GM21360 (cell line): ENCODE data around the gene SH3BGRL3.

ENCODE experiments used
- ATAC-seq: cut with Tn5 transposase; IDR thresholded peaks from one replicate; pipeline ENCODE4 v1.9.1; 2021; ENCODE audit warnings: mild to moderate bottlenecking, moderate library complexity; ENCODE audit not compliant: unreplicated experiment

The SH3BGRL3 gene

DNA sequence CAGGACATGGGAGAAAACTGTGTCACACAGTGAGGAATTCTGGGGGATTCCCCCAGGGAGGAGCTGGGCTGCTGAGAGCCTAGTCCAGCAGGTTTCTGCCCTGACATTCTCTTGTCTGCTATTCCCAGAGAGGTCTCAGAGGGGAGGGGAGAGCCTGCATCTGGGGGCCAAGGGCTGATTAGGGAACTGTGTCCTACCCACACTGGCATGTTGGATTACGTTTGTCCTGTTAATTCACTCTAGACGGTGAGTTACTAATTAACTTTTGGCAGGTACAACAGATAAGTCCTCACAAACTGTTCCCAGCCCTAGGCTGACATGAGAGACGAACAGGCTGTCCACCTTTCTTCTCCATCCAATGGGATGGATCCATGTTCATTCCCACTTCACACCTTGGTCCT is 2.6 kb upstream of the SH3BGRL3 start:
- ATAC-seq = no peak

DNA sequence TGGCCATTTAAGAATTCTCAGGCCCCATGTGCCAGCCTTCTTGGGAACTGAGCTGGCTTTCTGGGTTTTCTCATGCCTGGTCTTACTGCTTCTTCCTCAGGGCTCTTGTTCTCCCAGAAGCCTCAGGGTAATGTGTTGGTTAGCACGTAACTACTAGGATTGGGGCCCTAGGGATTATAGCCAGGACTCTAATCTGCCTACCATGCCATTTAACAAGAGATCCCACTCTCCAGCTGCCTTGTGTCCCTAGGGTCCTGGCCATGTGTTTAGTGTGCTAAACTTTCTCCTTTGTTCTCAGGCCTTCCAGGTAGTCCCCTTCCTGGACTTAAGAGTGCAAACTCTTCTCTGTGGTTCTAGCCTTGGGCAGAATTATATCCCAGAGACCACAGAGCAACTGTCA is 2.2 kb upstream of the SH3BGRL3 start:
- ATAC-seq = no peak

DNA sequence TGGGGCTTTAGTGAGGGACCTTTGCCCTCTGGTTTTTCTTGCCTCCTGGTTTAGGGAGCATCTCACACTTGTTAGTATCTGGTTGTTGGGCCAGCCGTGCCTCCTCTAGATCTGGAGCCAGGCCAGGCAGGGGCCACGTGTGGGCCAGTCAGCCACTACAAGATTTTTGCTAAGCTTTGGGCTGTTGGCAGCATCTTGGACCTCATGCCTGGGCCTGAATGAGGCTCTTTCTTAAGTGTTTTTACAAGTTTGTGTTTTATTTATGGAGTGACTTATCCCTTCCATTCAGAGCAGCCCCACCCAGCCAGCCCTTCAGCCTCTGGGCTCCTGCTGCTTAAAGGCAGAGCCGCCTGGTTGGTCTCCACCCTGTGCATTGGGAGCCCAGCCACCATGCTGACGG is 1.6 kb upstream of the SH3BGRL3 start:
- ATAC-seq = no peak

DNA sequence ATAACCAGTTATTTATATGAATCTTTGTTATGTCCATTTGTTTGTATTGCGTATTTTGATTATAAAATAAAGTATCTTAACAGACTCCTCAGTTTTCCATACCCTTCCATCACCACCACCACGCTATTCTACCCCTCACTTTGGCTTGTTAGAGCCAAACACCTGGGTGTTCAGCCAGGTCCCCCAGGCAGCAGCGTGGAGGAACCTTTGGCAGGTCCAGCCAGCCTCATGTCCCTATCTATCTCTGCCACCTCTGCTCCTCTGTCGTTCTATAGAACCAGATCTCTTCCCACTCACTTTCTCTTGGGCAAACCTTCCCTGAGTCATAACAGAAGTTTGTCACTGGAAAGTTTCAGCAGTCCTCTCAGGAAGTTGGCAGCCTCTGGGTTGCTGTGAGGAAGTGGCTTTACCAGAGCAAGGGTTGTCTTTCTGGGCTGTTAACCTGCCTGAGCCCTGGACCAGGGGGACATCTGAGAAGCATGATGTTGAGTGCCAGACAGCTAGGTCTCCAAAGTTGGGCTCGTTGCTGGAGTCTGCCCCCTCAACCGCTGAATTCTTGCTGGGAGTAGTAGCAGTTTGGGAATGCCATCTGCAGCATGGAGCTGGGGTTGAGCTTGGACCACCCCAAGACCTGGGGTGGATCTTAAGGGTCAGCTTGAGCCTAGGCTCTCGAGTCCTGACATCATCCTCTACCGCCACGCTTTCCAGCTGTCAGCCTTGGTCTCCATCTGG is 996 bp upstream of the SH3BGRL3 start:
- ATAC-seq = no peak

DNA sequence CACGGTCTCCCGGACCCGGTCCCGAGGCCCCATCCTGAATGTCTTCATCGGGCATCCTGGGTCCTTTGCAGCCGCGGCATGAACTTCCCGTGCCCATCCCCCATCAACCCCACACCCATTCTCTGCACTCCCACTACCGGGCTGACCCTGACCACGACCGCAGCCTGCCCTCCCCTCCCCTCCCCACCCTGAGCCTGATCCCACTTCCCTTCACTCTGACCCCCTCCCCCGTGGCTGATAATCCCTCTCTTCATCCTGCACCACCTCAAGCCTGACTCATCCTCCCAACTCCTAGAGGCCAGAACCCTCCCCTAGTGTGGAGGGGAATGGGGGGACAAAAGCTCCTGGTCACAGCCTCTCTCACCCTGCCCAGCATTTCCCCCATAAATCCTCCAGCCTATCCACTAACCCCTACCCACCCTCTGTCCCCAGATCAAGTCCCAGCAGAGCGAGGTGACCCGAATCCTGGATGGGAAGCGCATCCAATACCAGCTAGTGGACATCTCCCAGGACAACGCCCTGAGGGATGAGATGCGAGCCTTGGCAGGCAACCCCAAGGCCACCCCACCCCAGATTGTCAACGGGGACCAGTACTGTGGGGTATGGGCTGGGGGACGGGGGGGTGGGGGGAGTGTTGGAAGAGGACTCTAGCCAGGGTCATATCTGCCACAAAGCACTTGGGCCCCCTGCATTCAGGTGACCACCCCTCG is 602 bp downstream of the SH3BGRL3 start:
- no peak for ATAC-seq

DNA sequence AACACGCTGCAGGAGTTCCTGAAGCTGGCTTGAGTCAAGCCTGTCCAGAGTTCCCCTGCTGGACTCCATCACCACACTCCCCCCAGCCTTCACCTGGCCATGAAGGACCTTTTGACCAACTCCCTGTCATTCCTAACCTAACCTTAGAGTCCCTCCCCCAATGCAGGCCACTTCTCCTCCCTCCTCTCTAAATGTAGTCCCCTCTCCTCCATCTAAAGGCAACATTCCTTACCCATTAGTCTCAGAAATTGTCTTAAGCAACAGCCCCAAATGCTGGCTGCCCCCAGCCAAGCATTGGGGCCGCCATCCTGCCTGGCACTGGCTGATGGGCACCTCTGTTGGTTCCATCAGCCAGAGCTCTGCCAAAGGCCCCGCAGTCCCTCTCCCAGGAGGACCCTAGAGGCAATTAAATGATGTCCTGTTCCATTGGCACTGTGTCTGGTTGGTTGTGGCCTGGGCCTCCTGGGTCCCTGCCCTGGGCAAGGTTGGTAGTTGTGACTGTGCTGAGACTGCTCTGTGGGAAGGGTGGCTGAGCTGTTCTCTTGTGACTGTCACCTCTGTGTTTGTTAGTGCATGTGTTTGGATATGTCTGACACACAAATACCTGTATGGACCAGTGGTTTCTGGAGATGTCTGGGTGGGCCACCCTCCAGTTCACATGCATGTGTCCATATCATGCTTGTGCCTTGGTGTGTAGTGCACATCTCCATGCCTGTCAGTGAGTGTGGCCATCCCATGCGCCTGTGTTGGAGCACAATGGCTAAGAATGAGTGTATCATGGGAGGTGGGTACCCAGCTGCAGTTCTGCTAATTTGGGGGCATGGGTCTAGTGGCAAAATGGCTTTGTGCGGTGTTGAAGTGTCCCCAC is 1.4 kb downstream of the SH3BGRL3 start:
- ATAC-seq = no peak

DNA sequence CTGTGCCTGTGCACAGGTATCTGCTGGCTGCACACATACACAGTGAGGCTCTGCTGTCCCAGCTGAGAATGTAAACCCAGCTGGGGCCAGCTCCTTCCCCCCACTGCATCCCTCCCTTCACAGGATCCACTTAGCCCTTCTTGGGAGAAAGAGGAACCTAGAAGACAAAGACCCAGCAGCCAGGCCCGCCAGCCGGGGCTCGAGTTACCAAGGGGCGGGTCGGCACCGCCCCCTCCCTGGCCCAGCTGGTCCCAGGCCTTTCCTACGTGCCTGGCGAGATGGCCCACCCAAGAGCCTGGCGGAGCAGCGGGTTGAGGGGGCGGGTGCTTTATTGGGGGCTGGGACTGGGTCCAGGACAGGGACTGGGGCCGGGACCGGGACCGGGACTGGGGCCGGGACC is 2.1 kb downstream of the SH3BGRL3 start:
- ATAC-seq = no peak

DNA sequence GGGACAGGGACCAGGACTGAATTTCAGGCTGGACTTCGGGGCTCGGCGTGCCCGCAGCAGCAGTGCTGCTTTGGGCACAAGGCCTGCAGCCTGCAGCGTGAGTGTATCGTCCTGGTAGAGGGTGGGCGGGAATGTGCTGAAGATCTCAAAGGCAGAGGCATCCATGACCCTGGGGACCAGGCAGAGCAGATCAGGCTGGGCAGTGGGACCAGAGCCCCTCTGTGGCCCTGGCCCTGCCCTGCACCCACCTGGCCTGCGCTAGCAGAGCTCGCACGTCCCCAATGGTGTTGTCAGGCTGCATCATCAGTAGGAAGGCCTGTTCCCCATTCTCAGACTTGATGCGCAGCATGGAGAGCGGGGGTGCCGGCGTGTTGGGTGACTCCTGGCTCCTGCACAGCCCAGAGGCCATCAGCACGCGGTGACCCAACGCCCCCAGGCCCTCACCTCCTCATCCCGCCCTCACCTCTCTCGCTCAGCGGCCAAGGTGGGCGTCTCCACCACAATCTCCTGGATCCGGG is 2.6 kb downstream of the SH3BGRL3 start:
- ATAC-seq = no peak

DNA sequence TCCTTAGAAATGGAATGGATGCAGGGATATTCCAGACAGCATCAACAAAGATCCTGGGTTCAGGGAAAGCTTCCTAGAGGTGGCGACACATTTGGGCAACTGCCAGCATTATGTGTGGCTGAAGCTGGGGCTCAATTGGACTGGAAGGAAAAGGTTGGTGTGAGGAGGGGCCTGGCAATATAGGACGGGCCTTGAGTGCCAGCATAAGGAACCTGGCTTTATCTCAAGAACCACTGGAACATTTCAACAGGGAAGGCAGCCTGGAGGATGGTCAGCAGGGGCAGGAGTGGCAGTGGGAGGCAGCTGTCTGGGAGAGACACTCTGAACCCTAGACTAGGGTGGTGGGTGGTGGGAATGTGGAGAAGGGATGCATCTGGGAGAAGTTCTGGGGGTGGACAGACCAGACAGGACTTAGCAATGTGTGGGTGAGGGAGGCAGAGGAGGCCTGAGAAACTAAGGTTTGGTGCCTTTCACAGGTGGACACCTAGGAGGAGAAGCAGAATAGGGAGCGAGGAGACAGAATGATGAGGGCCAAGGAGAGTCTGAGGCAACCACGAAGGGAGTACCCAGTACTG is 3.5 kb downstream of the SH3BGRL3 start:
- no peak for ATAC-seq

DNA sequence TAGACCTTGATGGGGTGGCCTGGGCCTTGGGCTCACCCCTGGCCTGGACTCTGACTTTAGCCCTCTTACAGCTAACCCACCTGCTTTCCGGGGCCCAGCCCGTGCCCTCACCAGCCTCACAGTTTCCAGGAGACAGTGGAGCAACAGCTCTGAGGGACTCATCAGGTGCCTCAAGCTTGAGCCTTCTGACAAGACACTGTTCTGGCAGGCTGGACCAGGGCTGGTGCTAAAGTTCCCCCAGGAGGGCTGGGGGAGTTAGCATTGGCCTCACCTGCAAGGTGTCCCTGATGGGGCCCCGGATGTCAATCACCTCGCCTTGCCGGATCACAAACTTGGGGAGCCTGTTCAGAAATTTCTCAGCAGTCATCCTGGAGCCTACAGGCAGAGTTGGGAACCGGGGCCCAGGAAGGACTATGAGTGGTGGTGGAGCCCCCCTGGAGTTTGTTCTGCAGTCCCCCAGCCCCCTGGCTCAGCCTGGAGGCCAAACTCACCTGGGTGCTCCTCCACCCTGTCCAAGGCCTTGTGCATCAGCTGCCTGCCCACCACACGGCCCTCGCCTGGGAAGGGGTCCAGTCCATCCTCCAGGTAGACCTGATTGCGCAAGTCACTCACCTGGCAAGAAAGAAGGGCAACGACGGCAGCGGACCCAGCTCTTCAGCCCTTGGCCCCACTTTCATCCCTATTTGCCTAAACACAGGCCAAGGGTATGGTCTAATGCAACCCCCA is 4.1 kb downstream of the SH3BGRL3 start:
- no peak for ATAC-seq

DNA sequence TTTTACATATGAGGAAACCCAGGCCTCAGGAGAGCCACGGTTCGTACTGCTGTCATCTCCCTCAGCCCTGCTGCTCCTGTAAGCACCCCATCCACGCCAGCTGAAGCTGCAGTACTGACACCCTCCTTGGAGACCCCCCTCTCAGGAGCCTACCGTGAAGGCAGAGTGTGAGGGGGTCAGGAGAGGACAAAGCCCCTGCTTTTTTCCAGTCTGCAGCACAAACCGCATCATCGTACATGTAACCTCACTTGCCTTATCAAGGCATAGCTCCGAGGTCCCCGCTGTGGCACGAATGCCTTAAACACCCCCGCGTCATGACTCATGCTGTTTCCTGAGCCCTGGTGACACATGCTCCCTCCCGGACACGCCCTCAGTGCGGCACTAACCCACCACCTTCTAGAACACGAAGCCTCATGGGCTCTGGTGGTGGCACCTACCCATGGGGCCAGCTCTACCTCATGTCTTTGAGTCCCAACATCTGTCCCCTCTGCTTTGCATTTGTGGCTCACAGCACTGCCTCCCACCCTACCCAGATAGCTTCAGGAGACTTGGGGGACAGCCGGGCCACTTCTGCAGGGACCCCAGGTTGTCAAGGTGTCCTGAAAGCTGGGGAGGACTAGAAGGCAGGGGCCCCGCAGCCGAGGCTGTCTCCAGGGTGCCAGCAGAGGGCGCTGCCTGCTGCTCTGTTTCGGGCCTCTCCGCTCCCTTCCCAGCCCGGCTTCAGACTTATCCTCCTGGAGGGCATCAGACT is 4.9 kb downstream of the SH3BGRL3 start:
- no peak for ATAC-seq

DNA sequence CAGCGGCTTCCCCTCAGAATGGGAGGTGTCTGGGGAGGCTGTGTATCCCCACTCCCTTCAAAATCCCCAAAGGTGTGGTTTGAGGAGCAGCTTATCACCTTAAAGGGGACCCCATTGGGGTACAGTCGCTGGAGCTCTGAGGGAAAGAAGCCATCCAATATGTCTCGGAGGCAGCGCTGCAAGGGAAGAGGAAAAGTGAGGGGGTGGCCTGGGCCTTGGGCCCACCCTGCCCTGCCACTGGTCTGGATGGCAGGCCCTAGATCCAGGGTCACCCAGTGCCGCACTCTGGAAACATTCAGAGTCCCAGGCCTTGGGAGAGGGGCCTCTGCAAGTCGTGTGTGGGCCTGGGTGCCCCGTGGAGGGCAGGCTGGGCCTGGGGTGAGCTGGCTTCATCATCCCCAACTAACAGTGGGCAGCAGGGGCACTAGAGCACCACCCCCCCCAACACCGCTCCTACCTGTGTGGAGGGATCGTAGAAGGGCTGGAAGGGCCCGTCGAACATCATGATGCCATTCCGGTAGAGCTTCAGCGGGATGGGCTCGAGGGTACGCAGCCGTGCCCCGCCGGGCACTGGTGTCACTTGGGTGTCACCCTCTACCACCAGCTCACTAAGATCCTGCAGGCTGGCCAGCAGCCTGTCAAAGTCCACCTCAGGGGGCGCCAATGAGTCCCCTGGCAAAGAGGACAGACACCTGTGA is 5.6 kb downstream of the SH3BGRL3 start:
- no peak for ATAC-seq

DNA sequence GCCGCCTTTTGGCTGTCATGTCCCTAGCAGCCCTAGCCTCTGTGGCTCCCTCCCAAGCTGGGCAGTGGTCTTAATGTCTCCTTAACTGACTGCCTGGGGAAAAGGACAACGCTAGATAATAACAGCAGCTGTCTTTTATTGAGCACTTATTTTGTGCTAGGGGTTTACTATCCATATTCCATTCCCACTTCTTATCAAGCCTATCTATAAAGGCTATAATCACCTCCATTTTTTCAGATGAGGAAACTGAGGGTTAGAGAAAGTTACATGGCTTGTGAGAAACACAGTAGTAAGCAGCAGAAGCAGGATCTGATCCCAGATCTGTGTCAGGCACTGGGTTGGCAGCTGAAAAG is 6.2 kb downstream of the SH3BGRL3 start:
- ATAC-seq = no peak

DNA sequence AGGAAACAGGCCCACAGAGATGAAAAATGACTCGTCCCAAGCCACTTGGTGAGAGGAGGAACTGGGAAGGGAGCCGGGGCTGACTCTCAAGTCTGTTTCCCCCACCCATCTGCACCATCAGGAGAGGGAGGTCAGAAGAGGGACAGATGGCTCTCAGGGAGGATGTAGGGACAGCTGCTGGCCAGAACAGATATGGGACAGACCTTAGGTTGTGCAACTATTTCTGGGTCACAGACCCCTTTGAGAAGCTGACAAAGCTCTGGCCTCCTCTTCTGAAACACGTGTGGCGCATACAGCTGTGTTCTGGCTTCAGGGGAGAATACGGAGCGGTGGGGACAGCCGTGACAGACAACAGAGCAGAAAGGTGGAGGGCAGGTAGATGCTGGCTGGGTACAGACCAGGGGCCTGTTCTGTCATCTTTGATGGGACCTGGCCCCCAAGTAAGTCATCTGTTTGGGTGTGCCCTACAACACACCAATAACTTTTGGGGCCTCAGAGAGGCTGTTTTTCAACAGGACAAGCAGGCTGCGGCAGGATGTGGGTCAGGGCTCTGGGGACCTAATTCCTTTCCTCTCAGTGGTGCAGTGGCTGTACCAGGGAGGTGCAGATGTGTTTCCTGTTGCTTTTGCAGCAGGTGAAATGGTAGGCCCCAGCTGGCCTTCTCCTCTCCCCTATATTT is 7.3 kb downstream of the SH3BGRL3 start:
- no peak for ATAC-seq

DNA sequence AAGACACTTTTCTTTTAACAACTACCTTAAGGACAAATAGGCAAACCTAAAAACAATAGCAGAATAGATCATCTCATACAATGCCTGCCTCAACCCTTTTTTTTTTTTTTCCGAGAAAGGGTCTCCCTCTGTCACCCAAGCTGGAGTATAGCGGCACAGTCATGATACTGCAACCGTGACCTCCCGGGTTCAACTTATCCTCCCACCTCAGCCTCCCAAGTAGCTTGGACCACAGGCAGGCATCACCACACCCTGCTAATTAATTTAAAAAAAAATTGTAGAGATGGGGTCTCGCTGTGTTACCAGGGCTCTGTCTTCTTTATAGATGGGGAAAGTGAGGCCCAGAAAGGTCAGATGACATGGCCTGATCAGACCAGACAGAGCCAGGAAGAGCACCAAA is 7.9 kb downstream of the SH3BGRL3 start:
- ATAC-seq = no peak

DNA sequence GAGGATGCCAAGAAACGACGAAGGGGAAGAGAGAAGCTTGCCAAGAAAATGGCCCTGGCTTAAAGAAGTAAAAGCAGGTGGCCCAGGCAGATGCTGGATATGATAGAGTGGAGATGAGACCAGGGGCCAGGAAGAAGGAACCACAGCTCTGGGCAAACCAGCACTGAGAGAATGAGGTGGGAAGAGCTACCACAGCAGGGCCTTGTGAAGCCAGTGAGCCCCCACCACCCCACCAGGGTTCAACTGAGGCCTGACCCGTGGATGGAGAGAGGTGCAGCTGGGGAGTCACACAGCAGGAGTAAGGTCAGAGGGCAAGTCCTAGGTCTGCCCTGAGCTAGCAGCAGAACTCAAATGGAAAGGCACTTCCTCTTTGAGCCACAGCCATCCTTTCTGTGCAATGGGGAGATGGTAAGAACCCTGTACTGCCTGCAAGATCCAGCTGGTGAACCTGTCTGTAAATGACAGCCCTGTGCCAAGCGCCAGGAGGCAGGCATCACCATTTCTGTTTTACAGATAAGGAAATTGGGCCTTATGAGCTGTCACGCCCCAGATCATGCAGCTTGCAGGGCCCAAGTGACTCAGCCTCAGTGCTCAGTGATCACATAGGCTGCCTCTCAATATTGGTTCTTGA is 8.5 kb downstream of the SH3BGRL3 start:
- ATAC-seq = no peak

DNA sequence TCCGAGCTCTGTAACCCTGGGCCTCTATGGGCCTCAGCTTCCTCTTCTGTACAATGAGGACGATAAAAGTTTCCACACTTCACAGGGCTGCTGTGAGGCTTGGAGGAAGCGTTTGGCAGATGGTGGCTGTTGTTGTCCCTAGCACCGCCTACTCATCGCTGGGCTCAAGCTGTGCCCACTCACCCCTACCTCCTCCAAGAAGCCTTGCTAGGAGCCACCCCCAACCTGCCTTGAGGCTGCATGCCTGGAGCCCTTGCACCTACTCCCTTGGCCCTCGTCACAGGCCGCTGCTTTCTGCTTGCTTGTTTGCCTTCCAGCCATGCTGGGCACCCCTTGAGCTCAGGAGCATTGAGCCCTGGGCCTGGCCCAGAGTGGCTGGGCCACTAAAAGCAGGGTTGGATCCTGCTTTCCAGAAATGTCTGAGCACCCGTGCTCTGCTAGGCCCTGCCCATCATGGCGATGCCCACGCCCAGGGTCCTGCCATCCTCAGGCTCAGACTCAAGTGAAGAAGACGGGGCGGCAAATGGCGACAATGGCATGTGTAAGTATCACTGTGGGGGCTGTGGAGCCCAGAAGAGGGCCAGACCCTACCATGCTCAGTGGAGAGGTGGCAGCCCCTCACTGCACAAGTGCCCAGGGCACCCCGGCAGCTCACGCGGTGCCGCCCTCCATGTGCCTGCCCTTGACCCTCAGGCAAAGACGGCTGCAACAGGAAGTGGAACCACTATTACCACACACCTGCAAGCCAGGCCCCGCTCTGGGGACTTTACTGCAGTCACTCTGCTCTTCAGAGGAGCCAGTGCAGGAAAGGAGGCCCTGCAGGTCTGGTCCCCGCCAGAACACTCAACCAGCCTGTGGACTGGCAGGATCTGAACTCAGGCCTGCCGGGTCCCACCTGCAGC is 9.5 kb downstream of the SH3BGRL3 start:
- ATAC-seq = no peak
